K562 (cell line): ENCODE data around the gene OSGIN1. TPM values are rescaled to one million over a fixed set of nuclear protein-coding genes. Genes with fewer than 3 reads are reported as not detected.

Experiments
- ATAC-seq: fragments of 200-7000 bp; cut with Tn5 transposase; 3 replicates; pipeline ENCODE4 v1.9.1; 2020; ENCODE audit warnings: moderate library complexity
- BruUV-seq: library from RNA; stranded (reverse); fragments of 400-500 nt; replicated peaks from 2 replicates; lab custom pipeline; 2021; lab: Mats Ljungman, UMichigan
- CTCF ChIA-PET: fragments of 300-600 bp; formaldehyde crosslinking; extraction: SDS; loops from one replicate; lab custom pipeline; 2021; ENCODE audit warnings: low intra/inter-chr PET ratio; lab: Yijun Ruan, JAX
- POLR2A ChIA-PET: fragments of 300-600, 350-650 bp; sonication (Branson Sonifier 250); formaldehyde crosslinking; extraction: SDS; loops from one replicate; lab custom pipeline; 2021; ENCODE audit warnings: antibody characterized with exemption, inconsistent platforms; lab: Yijun Ruan, JAX
- DNase-seq, 4 experiments: peaks; one replicate each; pipeline versions ENCODE4 v3.0.0 to v3.0.0-alpha.2; 2011 to 2018; ENCODE audit warnings: low spot score in 3 of 4, mixed read lengths in 3 of 4; ENCODE audit errors: extremely low read depth in 1 of 4
- FAIRE-seq: peaks from 2 replicates; lab custom pipeline; 2011; peaks lifted over from hg19 to GRCh38; lab: Jason Lieb, UNC
- H2AFZ ChIP-seq: 2 replicates; pipeline ENCODE4 v1.6.0; 2011; ENCODE audit warnings: low read depth, low read length, control low read depth, inconsistent platforms
- H3K27ac ChIP-seq: fragments of 200-600 bp; 3 replicates; pipeline ENCODE4 v1.8.0; 2011; ENCODE audit warnings: low read depth, mild to moderate bottlenecking, control low read depth, inconsistent platforms, low read length, moderate library complexity, mixed read lengths; ENCODE audit errors: extremely low read depth
- H3K27me3 ChIP-seq, 2 experiments: fragments of 300-600 bp in 1 of 2; 2 replicates in 1 of 2; 3 replicates in 1 of 2; pipeline versions ENCODE4 v1.6.0 to v1.8.0; 2011; ENCODE audit warnings: inconsistent platforms in 2 of 2, low read length in 2 of 2, mild to moderate bottlenecking in 1 of 2, mixed read lengths in 1 of 2, moderate library complexity in 1 of 2; ENCODE audit not compliant: control insufficient read depth in 2 of 2, insufficient read depth in 2 of 2
- H3K36me3 ChIP-seq: fragments of 300-600 bp; 3 replicates; pipeline ENCODE4 v1.8.0; 2011; ENCODE audit warnings: mild to moderate bottlenecking, low read length, inconsistent platforms; ENCODE audit not compliant: control insufficient read depth, insufficient read depth
- H3K4me1 ChIP-seq, 2 experiments: fragments of 200-600 bp in 1 of 2; replicated peaks in 1 of 2; 2 replicates in 1 of 2; 3 replicates in 1 of 2; pipeline versions ENCODE4 v1.5.1 to v1.8.0; 2011; ENCODE audit warnings: inconsistent platforms in 2 of 2, low read length in 2 of 2, mild to moderate bottlenecking in 1 of 2, mixed read lengths in 1 of 2, moderate library complexity in 1 of 2; ENCODE audit not compliant: control insufficient read depth in 2 of 2, insufficient read depth in 2 of 2
- H3K4me2 ChIP-seq: 2 replicates; pipeline ENCODE4 v1.6.1; 2011; ENCODE audit warnings: low read length, control low read depth, inconsistent platforms, mixed read lengths; ENCODE audit not compliant: insufficient read depth
- H3K4me3 ChIP-seq: fragments of 200-600 bp; sonication (generic), shearing (Covaris generic); 2 replicates; pipeline ENCODE4 v1.5.1; 2016; ENCODE audit warnings: control low read depth, inconsistent platforms
- H3K79me2 ChIP-seq: fragments of 200-600 bp; 3 replicates; pipeline ENCODE4 v1.8.0; 2011; ENCODE audit warnings: low read length, inconsistent platforms; ENCODE audit not compliant: control insufficient read depth, insufficient read depth
- H3K9ac ChIP-seq, 2 experiments: 2 replicates each; pipeline versions ENCODE4 v1.6.0 to v1.6.1; 2011; ENCODE audit warnings: low read depth in 2 of 2, low read length in 2 of 2, control low read depth in 1 of 2, inconsistent platforms in 1 of 2, mild to moderate bottlenecking in 1 of 2, mixed read lengths in 1 of 2; ENCODE audit not compliant: insufficient read depth in 1 of 2
- H3K9me1 ChIP-seq: one replicate; pipeline ENCODE4 v1.6.0; 2011; ENCODE audit warnings: inconsistent platforms, mild to moderate bottlenecking, low read length, moderate library complexity; ENCODE audit not compliant: control insufficient read depth, insufficient read depth
- H3K9me3 ChIP-seq: replicated peaks from 2 replicates; pipeline ENCODE4 v1.5.1; 2011; ENCODE audit warnings: low read depth, low read length, inconsistent platforms; ENCODE audit not compliant: control insufficient read depth, insufficient read depth
- H4K20me1 ChIP-seq: replicated peaks from 2 replicates; pipeline ENCODE4 v1.6.1; 2011; ENCODE audit warnings: low read length, inconsistent platforms, mixed read lengths; ENCODE audit not compliant: control insufficient read depth, insufficient read depth
- YBX1 ChIP-seq: fragments of 450-650 bp; IDR thresholded peaks from 2 replicates; pipeline ENCODE4 v1.7.1; 2016; ENCODE audit warnings: mild to moderate bottlenecking
- WGBS: fragments of 100-300 bp; shearing (Covaris generic); methylation state at CpG from one replicate; pipeline ENCODE4 v1.1.6; 2016; ENCODE audit warnings: low coverage, mixed read lengths; ENCODE audit not compliant: insufficient coverage; ENCODE audit errors: missing lambda C conversion rate; 5-methylcytosine and 5-hydroxymethylcytosine counted together
- in situ Hi-C: fragments of 300-500 bp; cut with MboI; formaldehyde crosslinking; loops from 4 replicates; pipeline ENCODE4 v1.15.0; 2018; ENCODE audit warnings: inconsistent platforms, mixed read lengths
- intact Hi-C: fragments of 100-400 bp; cut with micrococcal nuclease; formaldehyde crosslinking; loops from 2 replicates; pipeline ENCODE4 v1.14.2; 2022
- polyA plus RNA-seq, 8 experiments: library from polyadenylated mRNA; depleted of rRNA in 4 of 8; stranded (reverse) in 5 of 8; unstranded in 3 of 8; fragments of >200 nt; fragmentation: Nextera tagmentation in 2 of 8; fragmentation: Illumina TruSeq in 1 of 8; extraction: Ambion mirVana in 2 of 8; extraction: Trizol in 1 of 8; gene quantifications; 2 replicates each; pipeline versions ENCODE4 v1.2.1 to v1.2.3, GENCODE V29; 2011 to 2014; ENCODE audit warnings: inconsistent platforms in 1 of 8, missing spikeins in 1 of 8
- total RNA-seq, 7 experiments: library from RNA; depleted of rRNA in 6 of 7; stranded (reverse); fragments of >200 nt in 6 of 7; fragmentation: Illumina TruSeq in 2 of 7; extraction: Trizol in 2 of 7; gene quantifications; 2 replicates each; pipeline versions ENCODE4 v1.2.1 to v1.2.3, GENCODE V29; 2011 to 2021; ENCODE audit warnings: low replicate concordance in 1 of 7
- TF ChIP-seq, protein P1 (sequence below): IDR thresholded peaks from 2 replicates; pipeline ENCODE4 v1.6.1; 2011; ENCODE audit warnings: borderline replicate concordance, low read depth, mild to moderate bottlenecking, moderate library complexity, low read length; ENCODE audit not compliant: insufficient read depth, poor library complexity, severe bottlenecking
- TF ChIP-seq, protein P2 (sequence below), 3 experiments: IDR thresholded peaks in 2 of 3; conservative IDR thresholded peaks in 1 of 3; 2 replicates each; pipeline ENCODE4 v1.5.1; 2011 to 2012; ENCODE audit warnings: low read length in 3 of 3, mild to moderate bottlenecking in 3 of 3, control low read depth in 2 of 3, improper control_type of control experiment in 1 of 3, inconsistent platforms in 1 of 3, low read depth in 1 of 3, mixed read lengths in 1 of 3, moderate library complexity in 1 of 3; ENCODE audit not compliant: insufficient read depth in 2 of 3

Gene OSGIN1
- total and polyA plus RNA-seq, 9 of the 15 experiments (the other 6 are each of a cell fraction or from before 2014, with no cell fraction given) = 0.03 to 3.6 (median 1.6) TPM

DNA sequence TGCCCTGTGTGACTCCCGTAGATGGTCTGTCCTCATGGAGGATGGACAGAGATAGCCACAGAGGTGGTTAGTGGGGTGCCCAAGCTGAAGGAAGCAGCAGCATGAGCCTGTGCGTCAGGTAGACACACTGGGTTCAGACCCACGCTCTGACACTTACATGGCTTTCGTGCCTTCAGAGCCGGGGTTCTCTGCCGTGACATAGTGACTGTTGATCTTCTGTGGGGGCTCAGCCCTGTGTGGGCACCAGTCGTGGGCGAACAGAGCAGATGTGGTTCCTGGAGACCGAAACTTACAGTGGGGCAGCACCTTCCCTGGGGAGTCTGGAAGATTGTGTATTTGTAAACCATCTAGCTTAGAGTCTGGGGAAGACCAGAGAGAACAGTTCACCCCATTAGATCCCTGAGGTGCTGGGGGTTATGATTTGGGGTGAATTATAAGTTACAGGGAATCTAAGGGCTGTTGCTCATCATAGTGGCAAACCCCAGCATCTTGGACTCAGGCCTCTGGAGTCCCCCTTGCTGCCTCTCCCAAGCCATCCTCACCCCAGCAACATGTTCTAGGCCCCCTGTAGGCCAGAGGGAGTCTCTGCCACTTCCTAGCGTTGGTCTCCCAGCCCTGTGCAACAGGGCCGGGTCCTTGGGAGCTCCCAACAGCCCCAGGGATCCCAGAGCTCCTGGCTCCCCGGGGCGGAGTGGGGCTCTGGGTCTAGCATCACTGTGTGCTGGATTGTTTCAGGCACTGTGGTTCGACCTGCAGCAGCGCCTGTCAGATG lies 43.6 kb downstream of the OSGIN1 start:
- no peaks in the 10 kb centered on the region for H3K9me1 ChIP-seq
- no peak overlapping the region for H2AFZ ChIP-seq
- FAIRE-seq (peak; percentile 64), DNase-seq (peak in 3 of 4 experiments; percentile 51 to 53 (median 51)), ATAC-seq (peak; percentile 80)
- H3K4me1 ChIP-seq = peaks cover 2 to 5% of the 10 kb centered on the region in 2 experiments; a peak in 3 of 5 replicates
- H3K4me3 ChIP-seq = no peak overlapping the region
- H3K27ac ChIP-seq = no peak overlapping the region
- ChIA-PET CTCF (no interaction called here), POLR2A (interaction anchor here (1.0 kb wide), 2 partner anchors 12 to 13 kb away, joined by 4 read pairs; no protein-coding TSS in a partner anchor)
- H4K20me1 ChIP-seq = peaks cover 22% of the 10 kb centered on the region; the same call in 1 of the 2 replicates
- intact Hi-C loops (no loop called here), in situ Hi-C loops (no loop called here)
- no peaks in the 10 kb centered on the region for H3K36me3 ChIP-seq
- no peaks in the 10 kb centered on the region for H3K9me3 ChIP-seq
- no peak overlapping the region for H3K9ac ChIP-seq
- H3K4me2 ChIP-seq = no peak overlapping the region
- no peaks in the 10 kb centered on the region for H3K79me2 ChIP-seq
- WGBS = 5% methylated on average over 15 of the region's 15 CpGs
- TF ChIP-seq, protein P1, sequence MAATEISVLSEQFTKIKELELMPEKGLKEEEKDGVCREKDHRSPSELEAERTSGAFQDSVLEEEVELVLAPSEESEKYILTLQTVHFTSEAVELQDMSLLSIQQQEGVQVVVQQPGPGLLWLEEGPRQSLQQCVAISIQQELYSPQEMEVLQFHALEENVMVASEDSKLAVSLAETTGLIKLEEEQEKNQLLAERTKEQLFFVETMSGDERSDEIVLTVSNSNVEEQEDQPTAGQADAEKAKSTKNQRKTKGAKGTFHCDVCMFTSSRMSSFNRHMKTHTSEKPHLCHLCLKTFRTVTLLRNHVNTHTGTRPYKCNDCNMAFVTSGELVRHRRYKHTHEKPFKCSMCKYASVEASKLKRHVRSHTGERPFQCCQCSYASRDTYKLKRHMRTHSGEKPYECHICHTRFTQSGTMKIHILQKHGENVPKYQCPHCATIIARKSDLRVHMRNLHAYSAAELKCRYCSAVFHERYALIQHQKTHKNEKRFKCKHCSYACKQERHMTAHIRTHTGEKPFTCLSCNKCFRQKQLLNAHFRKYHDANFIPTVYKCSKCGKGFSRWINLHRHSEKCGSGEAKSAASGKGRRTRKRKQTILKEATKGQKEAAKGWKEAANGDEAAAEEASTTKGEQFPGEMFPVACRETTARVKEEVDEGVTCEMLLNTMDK = peak; percentile 88
- TF ChIP-seq YBX1 = no peak
- TF ChIP-seq, protein P2, sequence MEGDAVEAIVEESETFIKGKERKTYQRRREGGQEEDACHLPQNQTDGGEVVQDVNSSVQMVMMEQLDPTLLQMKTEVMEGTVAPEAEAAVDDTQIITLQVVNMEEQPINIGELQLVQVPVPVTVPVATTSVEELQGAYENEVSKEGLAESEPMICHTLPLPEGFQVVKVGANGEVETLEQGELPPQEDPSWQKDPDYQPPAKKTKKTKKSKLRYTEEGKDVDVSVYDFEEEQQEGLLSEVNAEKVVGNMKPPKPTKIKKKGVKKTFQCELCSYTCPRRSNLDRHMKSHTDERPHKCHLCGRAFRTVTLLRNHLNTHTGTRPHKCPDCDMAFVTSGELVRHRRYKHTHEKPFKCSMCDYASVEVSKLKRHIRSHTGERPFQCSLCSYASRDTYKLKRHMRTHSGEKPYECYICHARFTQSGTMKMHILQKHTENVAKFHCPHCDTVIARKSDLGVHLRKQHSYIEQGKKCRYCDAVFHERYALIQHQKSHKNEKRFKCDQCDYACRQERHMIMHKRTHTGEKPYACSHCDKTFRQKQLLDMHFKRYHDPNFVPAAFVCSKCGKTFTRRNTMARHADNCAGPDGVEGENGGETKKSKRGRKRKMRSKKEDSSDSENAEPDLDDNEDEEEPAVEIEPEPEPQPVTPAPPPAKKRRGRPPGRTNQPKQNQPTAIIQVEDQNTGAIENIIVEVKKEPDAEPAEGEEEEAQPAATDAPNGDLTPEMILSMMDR (IDR thresholded peaks at IDR 0.05 in 2 of 3, conservative IDR thresholded peaks at IDR 0.05 in 1 of 3; ENCODE audit: insufficient read depth in 2 of 3, low read depth in 1 of 3, low read length in 3 of 3) = peak; percentile 40 to 64 (median 56)
- no TSS peak for BruUV-seq
- peaks cover 77 to 92% of the 10 kb centered on the region in 2 experiments for H3K27me3 ChIP-seq
